Measurements from ENCODE around the gene APOO.

The APOO gene

DNA sequence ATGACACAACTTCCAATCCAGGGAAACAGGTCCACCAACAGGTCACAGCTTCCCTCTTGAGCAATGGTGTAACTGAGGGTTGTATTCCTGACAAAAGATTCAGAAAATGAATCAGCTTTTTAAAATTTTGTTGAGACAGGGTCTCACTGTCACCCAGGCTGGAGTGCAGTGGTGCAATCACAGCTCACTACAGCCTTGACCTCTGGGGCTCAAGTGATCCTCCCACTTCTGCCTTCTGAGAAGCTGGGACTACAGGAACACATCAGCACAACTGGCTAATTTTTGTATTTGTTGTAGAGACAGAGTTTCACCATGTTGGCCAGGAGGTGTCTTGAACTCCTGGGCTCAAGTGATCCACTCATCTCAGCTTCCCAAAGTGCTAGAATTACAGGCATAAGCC, 81.1 kb downstream of the APOO start:
- no peaks in the 10 kb centered on the region for H3K4me1 ChIP-seq (ENCODE audit: insufficient read depth, low read length)
- no peaks in the 10 kb centered on the region for H3K36me3 ChIP-seq (ENCODE audit: insufficient read depth, low read length)
- H3K9me3 ChIP-seq (ENCODE audit: low read length) = no peaks in the 10 kb centered on the region
- H3K27ac ChIP-seq (ENCODE audit: low read depth, low read length) = no peak overlapping the region
- H3K4me3 ChIP-seq (ENCODE audit: low read depth in 1 of 2, low read length in 2 of 2) = no peak overlapping the region
- H3K9ac ChIP-seq (ENCODE audit: low read length) = no peak overlapping the region
- no peaks in the 10 kb centered on the region for H3K27me3 ChIP-seq (ENCODE audit: control insufficient read depth in 1 of 2, insufficient read depth in 2 of 2, low read length in 2 of 2)

DNA sequence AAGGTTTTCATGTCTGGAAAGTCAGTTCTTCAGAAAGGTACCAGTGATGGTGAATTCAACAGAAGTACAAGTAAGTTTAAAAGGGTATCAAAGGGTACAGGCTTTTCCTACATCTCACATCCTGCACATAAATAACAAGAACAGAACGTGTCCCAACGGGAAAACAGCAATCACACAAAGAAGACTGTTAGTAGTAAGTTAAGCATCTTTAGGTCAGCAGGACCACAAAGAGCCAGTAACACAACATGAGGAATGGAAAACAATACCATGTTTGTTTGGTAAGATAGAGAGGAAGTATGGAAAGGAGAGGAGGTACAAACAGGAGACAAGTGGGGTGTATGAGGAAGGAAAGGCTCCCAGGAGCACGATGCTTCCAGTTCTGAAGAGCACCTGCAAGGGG, 81.5 kb downstream of the APOO start:
- Histone ChIP-seq H3K9ac (ENCODE audit: low read length) (no peak overlapping the region), H3K27me3 (ENCODE audit: control insufficient read depth in 1 of 2, insufficient read depth in 2 of 2, low read length in 2 of 2) (no peaks in the 10 kb centered on the region)

DNA sequence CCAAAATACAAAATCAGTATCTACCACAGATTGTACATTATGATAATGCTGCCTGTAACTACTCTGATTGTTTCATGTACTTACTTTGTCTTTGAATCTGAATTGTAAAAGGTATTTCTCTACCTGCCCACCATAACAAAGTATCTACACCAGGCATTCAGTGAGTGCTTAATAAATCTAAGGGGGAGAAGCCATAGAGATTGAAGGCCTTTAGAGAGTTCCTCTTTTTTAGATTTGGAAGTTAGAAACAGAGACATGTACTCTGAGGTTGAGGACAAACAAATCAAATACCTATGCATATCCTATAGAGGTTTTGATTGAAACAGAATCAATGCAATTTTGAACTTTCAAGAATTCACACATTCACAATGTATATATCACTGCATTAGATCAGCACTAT, 82.1 kb downstream of the APOO start:
- no peak overlapping the region for H3K4me3 ChIP-seq (ENCODE audit: low read depth in 1 of 2, low read length in 2 of 2)
- H3K4me1 ChIP-seq (ENCODE audit: insufficient read depth, low read length) = no peaks in the 10 kb centered on the region
- H3K27ac ChIP-seq (ENCODE audit: low read depth, low read length) = no peak overlapping the region
- H3K9me3 ChIP-seq (ENCODE audit: low read length) = no peaks in the 10 kb centered on the region
- H3K36me3 ChIP-seq (ENCODE audit: insufficient read depth, low read length) = no peaks in the 10 kb centered on the region
- H3K27me3 ChIP-seq (ENCODE audit: control insufficient read depth in 1 of 2, insufficient read depth in 2 of 2, low read length in 2 of 2) = no peaks in the 10 kb centered on the region
- no peak overlapping the region for H3K9ac ChIP-seq (ENCODE audit: low read length)

More for the DNA sequence above, 81.5 kb downstream of the APOO start:
- H3K9me3 ChIP-seq (ENCODE audit: low read length) = no peaks in the 10 kb centered on the region
- H3K4me1 ChIP-seq (ENCODE audit: insufficient read depth, low read length) = no peaks in the 10 kb centered on the region
- no peak overlapping the region for H3K27ac ChIP-seq (ENCODE audit: low read depth, low read length)
- H3K4me3 ChIP-seq (ENCODE audit: low read depth in 1 of 2, low read length in 2 of 2) = no peak overlapping the region
- H3K36me3 ChIP-seq (ENCODE audit: insufficient read depth, low read length) = no peaks in the 10 kb centered on the region

DNA sequence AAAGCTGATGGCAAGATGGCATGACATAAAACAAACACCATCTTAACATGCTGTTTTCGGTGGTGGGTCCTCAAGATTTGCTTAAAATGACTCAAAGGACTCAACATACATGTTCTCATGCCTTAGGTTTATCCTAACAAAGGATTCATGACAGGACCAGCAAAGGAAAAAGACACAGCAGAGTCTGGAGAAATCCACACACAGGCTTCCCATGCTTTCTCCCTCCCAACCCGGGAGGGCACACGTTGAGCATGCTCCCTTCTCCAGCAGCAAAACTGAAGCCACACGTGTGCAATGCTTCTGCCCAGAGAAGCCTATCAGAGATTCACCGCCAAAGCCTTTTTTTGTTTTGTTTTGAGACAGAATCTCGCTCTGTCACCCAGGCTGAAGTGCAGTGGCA, 84.9 kb downstream of the APOO start:
- H3K36me3 ChIP-seq (ENCODE audit: insufficient read depth, low read length) = no peaks in the 10 kb centered on the region
- H3K27ac ChIP-seq (ENCODE audit: low read depth, low read length) = no peak overlapping the region
- H3K27me3 ChIP-seq (ENCODE audit: control insufficient read depth in 1 of 2, insufficient read depth in 2 of 2, low read length in 2 of 2) = no peaks in the 10 kb centered on the region
- H3K9ac ChIP-seq (ENCODE audit: low read length) = no peak overlapping the region
- no peaks in the 10 kb centered on the region for H3K9me3 ChIP-seq (ENCODE audit: low read length)
- no peaks in the 10 kb centered on the region for H3K4me1 ChIP-seq (ENCODE audit: insufficient read depth, low read length)
- H3K4me3 ChIP-seq (ENCODE audit: low read depth in 1 of 2, low read length in 2 of 2) = no peak overlapping the region

DNA sequence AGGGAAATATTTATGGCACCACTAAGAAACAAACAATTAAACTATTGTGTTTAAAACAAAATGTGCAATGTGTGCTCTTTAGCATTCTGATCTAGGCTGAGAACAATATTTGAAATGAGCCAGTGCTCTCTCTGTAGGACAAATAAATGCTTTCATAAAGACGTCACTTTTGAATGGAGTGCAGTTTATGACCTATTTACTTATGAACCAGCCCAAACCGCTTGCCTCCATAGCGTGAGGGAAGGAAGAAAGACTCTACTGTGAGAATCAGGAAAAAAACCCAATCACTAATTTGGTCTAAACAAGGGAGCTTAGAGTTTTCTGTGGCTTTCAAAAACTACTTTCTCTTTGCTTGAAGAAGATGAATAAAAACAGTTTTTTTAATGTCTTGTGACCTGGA, 85.3 kb downstream of the APOO start:
- H3K9me3 ChIP-seq (ENCODE audit: low read length) = no peaks in the 10 kb centered on the region
- H3K36me3 ChIP-seq (ENCODE audit: insufficient read depth, low read length) = no peaks in the 10 kb centered on the region
- H3K9ac ChIP-seq (ENCODE audit: low read length) = no peak overlapping the region
- no peaks in the 10 kb centered on the region for H3K4me1 ChIP-seq (ENCODE audit: insufficient read depth, low read length)
- H3K27ac ChIP-seq (ENCODE audit: low read depth, low read length) = no peak overlapping the region
- no peaks in the 10 kb centered on the region for H3K27me3 ChIP-seq (ENCODE audit: control insufficient read depth in 1 of 2, insufficient read depth in 2 of 2, low read length in 2 of 2)
- H3K4me3 ChIP-seq (ENCODE audit: low read depth in 1 of 2, low read length in 2 of 2) = no peak overlapping the region

DNA sequence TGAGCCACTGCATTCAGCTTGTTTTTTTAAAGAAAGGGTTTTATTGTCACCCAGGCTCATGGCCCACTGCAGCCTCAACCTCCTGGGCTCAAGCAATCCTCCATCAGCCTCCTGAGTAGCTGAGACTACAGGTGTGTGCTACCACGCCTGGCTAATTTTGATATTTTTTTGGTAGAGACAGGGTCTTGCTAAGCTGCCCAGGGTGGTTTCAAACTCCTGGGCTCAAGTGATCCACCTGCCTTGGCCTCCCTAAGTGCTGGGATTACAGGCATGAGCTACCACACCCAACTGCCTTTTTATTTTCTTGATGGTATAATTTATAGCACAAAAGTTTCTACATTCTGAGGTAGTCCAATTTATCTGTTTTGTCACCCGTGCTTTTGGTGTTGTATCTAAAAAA, 85.9 kb downstream of the APOO start:
- Histone ChIP-seq H3K9ac (ENCODE audit: low read length) (no peak overlapping the region), H3K9me3 (ENCODE audit: low read length) (no peaks in the 10 kb centered on the region), H3K4me1 (ENCODE audit: insufficient read depth, low read length) (no peaks in the 10 kb centered on the region), H3K27me3 (ENCODE audit: control insufficient read depth in 1 of 2, insufficient read depth in 2 of 2, low read length in 2 of 2) (no peaks in the 10 kb centered on the region), H3K36me3 (ENCODE audit: insufficient read depth, low read length) (no peaks in the 10 kb centered on the region), H3K27ac (ENCODE audit: low read depth, low read length) (no peak overlapping the region), H3K4me3 (ENCODE audit: low read depth in 1 of 2, low read length in 2 of 2) (no peak overlapping the region)

DNA sequence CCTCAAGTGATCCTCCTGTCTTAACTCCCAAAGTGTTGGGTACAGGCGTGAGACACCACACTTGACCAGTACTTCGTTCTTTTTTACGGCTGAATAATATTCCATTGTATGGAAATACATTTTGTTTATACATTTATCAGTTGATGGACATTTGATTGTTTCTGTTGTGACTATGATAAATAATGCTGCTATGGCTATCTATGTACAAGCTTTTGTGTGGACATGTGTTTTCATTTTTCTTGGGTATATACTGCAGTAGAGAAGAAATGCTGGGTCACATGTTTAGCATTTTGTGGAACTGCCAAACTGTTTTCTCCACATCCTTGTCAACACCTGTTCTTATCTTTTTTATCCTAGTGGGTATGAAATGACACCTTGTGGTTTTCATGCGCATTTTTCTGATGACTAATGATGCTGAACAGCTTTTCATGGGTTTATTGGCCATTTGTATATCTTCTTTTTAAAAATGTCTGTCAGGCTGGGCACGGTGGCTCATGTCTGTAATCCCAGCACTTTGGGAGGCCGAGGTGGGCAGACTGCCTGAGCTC, 87.4 kb downstream of the APOO start:
- Histone ChIP-seq H3K36me3 (ENCODE audit: insufficient read depth, low read length) (no peaks in the 10 kb centered on the region), H3K9me3 (ENCODE audit: low read length) (no peaks in the 10 kb centered on the region), H3K27me3 (ENCODE audit: control insufficient read depth in 1 of 2, insufficient read depth in 2 of 2, low read length in 2 of 2) (no peaks in the 10 kb centered on the region), H3K4me1 (ENCODE audit: insufficient read depth, low read length) (no peaks in the 10 kb centered on the region), H3K4me3 (ENCODE audit: low read depth in 1 of 2, low read length in 2 of 2) (no peak overlapping the region), H3K9ac (ENCODE audit: low read length) (no peak overlapping the region), H3K27ac (ENCODE audit: low read depth, low read length) (no peak overlapping the region)

DNA sequence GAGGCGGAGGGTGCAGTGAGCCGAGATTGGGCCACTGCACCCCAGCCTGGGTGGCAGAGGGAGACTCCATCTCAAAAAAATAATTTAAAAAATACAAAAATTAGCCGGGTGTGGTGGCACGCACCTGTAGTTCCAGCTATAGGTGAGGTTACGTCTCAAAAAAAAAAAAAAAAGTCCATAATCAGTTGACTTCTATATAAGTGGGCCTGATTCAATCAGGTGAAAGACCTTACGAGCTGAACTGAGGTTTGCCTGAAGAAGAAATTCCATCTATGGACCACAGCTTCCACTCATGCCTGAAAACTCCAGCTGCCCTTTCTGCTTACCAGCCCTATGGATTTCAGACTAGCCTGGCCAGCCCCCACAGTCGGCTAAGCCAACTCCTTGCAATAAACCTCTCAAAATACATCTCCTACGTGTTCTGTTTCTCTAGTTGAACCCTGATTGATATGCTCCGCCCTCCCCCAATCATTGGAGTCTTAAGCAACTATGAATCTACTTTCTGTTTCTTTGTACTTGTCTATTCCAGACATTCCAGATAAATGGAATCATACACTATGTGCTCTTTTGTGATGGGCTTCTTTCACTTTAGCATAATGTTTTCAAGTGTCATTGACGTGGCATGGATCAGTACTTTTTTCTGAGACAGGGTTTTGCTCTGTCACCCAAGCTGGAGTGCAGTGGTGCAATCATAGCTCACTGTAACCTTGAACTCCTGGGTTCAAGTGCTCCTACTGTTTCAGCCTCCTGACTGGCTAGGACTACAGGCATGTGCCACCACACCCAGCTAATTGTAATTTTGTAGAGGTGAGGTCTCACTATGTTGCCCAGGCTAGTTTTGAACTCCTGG, 88.1 kb downstream of the APOO start:
- Histone ChIP-seq H3K4me1 (ENCODE audit: insufficient read depth, low read length) (no peaks in the 10 kb centered on the region), H3K9ac (ENCODE audit: low read length) (no peak overlapping the region), H3K27ac (ENCODE audit: low read depth, low read length) (no peak overlapping the region), H3K27me3 (ENCODE audit: control insufficient read depth in 1 of 2, insufficient read depth in 2 of 2, low read length in 2 of 2) (no peaks in the 10 kb centered on the region), H3K36me3 (ENCODE audit: insufficient read depth, low read length) (no peaks in the 10 kb centered on the region), H3K4me3 (ENCODE audit: low read depth in 1 of 2, low read length in 2 of 2) (no peak overlapping the region), H3K9me3 (ENCODE audit: low read length) (no peaks in the 10 kb centered on the region)

DNA sequence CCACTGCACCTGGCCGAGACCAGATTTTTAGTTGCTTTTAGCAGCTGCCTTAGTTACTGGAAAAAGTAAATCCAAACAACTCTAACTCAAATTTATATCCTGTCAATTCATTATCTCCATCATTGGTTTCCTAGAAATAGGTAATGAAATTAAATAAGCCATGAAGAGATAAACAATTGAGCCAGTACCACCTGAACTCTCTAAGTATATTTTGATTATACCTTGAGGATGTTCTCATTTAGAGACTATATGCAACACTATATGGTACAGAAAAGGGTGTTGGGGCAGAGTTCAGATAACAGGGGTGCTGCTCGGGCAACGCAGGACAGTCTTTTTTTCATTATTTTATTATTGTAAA, 89.8 kb downstream of the APOO start:
- Histone ChIP-seq H3K4me1 (ENCODE audit: insufficient read depth, low read length) (no peaks in the 10 kb centered on the region), H3K9me3 (ENCODE audit: low read length) (no peaks in the 10 kb centered on the region), H3K36me3 (ENCODE audit: insufficient read depth, low read length) (no peaks in the 10 kb centered on the region), H3K27ac (ENCODE audit: low read depth, low read length) (no peak overlapping the region), H3K4me3 (ENCODE audit: low read depth in 1 of 2, low read length in 2 of 2) (no peak overlapping the region), H3K27me3 (ENCODE audit: control insufficient read depth in 1 of 2, insufficient read depth in 2 of 2, low read length in 2 of 2) (no peaks in the 10 kb centered on the region), H3K9ac (ENCODE audit: low read length) (no peak overlapping the region)

DNA sequence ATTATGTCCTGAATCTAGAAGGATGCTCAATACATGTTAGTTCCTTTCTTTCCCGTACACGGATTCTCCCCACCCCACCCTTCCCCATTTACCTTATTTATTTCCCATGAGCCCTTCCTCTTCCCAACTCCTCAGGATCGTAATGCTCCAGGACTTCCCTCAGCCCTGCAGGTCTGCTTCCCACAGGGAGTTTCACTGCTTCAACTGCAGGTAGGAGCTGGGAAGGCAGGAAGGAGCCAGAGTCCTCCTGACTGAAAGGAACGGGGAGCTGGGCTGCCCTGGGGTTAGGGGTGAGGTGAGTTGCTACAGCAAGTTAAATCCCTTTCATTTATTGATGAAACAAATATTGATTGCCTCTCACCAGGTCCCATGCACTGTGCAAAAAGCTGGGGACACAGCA, 91.6 kb downstream of the APOO start:
- no peak overlapping the region for H3K27ac ChIP-seq (ENCODE audit: low read depth, low read length)
- H3K4me3 ChIP-seq (ENCODE audit: low read depth in 1 of 2, low read length in 2 of 2) = no peak overlapping the region
- H3K9me3 ChIP-seq (ENCODE audit: low read length) = no peaks in the 10 kb centered on the region
- no peaks in the 10 kb centered on the region for H3K4me1 ChIP-seq (ENCODE audit: insufficient read depth, low read length)
- no peaks in the 10 kb centered on the region for H3K36me3 ChIP-seq (ENCODE audit: insufficient read depth, low read length)
- H3K27me3 ChIP-seq (ENCODE audit: control insufficient read depth in 1 of 2, insufficient read depth in 2 of 2, low read length in 2 of 2) = no peaks in the 10 kb centered on the region
- no peak overlapping the region for H3K9ac ChIP-seq (ENCODE audit: low read length)

DNA sequence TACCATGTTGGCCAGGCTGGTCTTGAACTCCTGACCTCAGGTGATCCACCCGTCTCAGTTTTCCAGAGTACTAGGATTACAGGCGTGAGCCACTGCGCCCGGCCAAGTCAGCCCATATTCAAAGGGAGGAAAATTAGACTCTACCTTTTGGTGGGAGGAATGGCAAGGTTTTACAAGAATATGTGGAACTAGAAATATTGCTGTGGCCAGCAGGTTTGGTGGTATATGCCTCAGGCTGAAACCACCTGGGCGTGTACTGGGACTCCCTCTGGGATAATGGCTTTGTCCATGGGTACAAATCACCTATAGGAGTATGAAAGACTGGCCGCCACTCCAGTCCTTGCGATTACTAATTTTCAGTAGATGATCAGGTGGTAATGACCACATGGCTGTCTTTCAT, 92.4 kb downstream of the APOO start:
- no peak overlapping the region for H3K27ac ChIP-seq (ENCODE audit: low read depth, low read length)
- H3K4me1 ChIP-seq (ENCODE audit: insufficient read depth, low read length) = no peaks in the 10 kb centered on the region
- no peak overlapping the region for H3K9ac ChIP-seq (ENCODE audit: low read length)
- H3K36me3 ChIP-seq (ENCODE audit: insufficient read depth, low read length) = no peaks in the 10 kb centered on the region
- no peaks in the 10 kb centered on the region for H3K27me3 ChIP-seq (ENCODE audit: control insufficient read depth in 1 of 2, insufficient read depth in 2 of 2, low read length in 2 of 2)
- H3K9me3 ChIP-seq (ENCODE audit: low read length) = no peaks in the 10 kb centered on the region
- no peak overlapping the region for H3K4me3 ChIP-seq (ENCODE audit: low read depth in 1 of 2, low read length in 2 of 2)

DNA sequence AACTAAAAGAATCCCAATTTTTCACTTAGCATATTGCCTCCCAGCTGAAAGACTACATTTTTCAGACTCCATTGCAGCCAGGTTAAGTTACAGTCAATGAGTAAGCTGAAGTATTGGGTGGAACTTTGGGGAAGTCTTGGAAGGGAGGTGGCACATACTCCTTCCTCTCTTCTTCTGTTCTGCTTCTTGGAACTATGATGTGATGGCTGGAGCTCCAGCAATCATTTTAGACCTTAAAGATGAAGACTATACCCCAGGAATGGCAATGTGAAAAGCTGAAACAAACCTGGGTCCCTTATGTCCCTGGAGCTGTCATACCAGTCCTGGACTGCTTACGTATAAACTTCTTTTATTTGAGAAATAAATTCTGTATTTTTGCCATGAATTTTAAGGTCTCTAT, 93.9 kb downstream of the APOO start:
- H3K36me3 ChIP-seq (ENCODE audit: insufficient read depth, low read length) = no peaks in the 10 kb centered on the region
- H3K4me3 ChIP-seq (ENCODE audit: low read depth in 1 of 2, low read length in 2 of 2) = no peak overlapping the region
- H3K9ac ChIP-seq (ENCODE audit: low read length) = no peak overlapping the region
- no peaks in the 10 kb centered on the region for H3K9me3 ChIP-seq (ENCODE audit: low read length)
- H3K27ac ChIP-seq (ENCODE audit: low read depth, low read length) = no peak overlapping the region
- no peaks in the 10 kb centered on the region for H3K27me3 ChIP-seq (ENCODE audit: control insufficient read depth in 1 of 2, insufficient read depth in 2 of 2, low read length in 2 of 2)
- no peaks in the 10 kb centered on the region for H3K4me1 ChIP-seq (ENCODE audit: insufficient read depth, low read length)
